ENCODE results near the gene PDGFB. TPM values are rescaled to one million over a fixed set of nuclear protein-coding genes. Genes with fewer than 3 reads are reported as not detected.

The PDGFB gene
- total RNA-seq, 1 experiment from 2014 or later, result not detected

- DNase-seq (ENCODE audit: extremely low read depth, low read depth), result no peak
These were observed 33.3 kb upstream of the PDGFB start for GRCh38 chr22:39278040-39278439.

- DNase-seq (ENCODE audit: extremely low read depth, low read depth), result no peak
These were observed 32.4 kb upstream of the PDGFB start for GRCh38 chr22:39277142-39277607.

- DNase-seq (ENCODE audit: extremely low read depth, low read depth), result no peak
These were observed 31.8 kb upstream of the PDGFB start for GRCh38 chr22:39276440-39277141.

GRCh38 chr22:39275814-39276439, 31.1 kb upstream of the PDGFB start:
- no peak for DNase-seq (ENCODE audit: extremely low read depth, low read depth)

- DNase-seq (ENCODE audit: extremely low read depth, low read depth), result no peak
These were observed 29.4 kb upstream of the PDGFB start for GRCh38 chr22:39273950-39274887.

- no peak for DNase-seq (ENCODE audit: extremely low read depth, low read depth)
These were observed 26.0 kb upstream of the PDGFB start for GRCh38 chr22:39270792-39271191.

- DNase-seq (ENCODE audit: extremely low read depth, low read depth), result no peak
These were observed 25.5 kb upstream of the PDGFB start for GRCh38 chr22:39270280-39270679.

GRCh38 chr22:39269095-39269790, 24.5 kb upstream of the PDGFB start:
- DNase-seq (ENCODE audit: extremely low read depth, low read depth), result no peak

- DNase-seq (ENCODE audit: extremely low read depth, low read depth), result no peak
These were observed 23.9 kb upstream of the PDGFB start for GRCh38 chr22:39268645-39269044.

GRCh38 chr22:39267974-39268373, 23.2 kb upstream of the PDGFB start:
- DNase-seq (ENCODE audit: extremely low read depth, low read depth), result no peak

GRCh38 chr22:39266398-39267030, 21.7 kb upstream of the PDGFB start:
- no peak for DNase-seq (ENCODE audit: extremely low read depth, low read depth)

- no peak for DNase-seq (ENCODE audit: extremely low read depth, low read depth)
These were observed 20.5 kb upstream of the PDGFB start for GRCh38 chr22:39265143-39265886.

- DNase-seq (ENCODE audit: extremely low read depth, low read depth), result no peak
These were observed 19.7 kb upstream of the PDGFB start for GRCh38 chr22:39264349-39265038.

GRCh38 chr22:39263626-39264348, 19.0 kb upstream of the PDGFB start:
- no peak for DNase-seq (ENCODE audit: extremely low read depth, low read depth)

- DNase-seq (ENCODE audit: extremely low read depth, low read depth), result no peak
These were observed 14.9 kb upstream of the PDGFB start for GRCh38 chr22:39259666-39260065.

- no peak for DNase-seq (ENCODE audit: extremely low read depth, low read depth)
These were observed 13.2 kb upstream of the PDGFB start for GRCh38 chr22:39257901-39258475.

- no peak for DNase-seq (ENCODE audit: extremely low read depth, low read depth)
These were observed 12.2 kb upstream of the PDGFB start for GRCh38 chr22:39256979-39257378.

GRCh38 chr22:39256186-39256552, 11.4 kb upstream of the PDGFB start:
- DNase-seq (ENCODE audit: extremely low read depth, low read depth), result no peak
